OCI-LY1 (cell line): Measurements from ENCODE around the gene VEGFA.

ENCODE experiments used
- H2AFZ ChIP-seq: fragments of 200-600 bp; sonication (generic), shearing (Covaris generic); 2 replicates; pipeline ENCODE4 v1.6.0; 2014; ENCODE audit warnings: antibody characterized with exemption, mild to moderate bottlenecking, low read length
- H3F3A ChIP-seq: fragments of 200-600 bp; sonication (generic), shearing (Covaris generic); 2 replicates; pipeline ENCODE4 v1.6.0; 2014; ENCODE audit warnings: mild to moderate bottlenecking, antibody characterized with exemption, low read length, moderate library complexity; ENCODE audit not compliant: insufficient read depth
- H3K27ac ChIP-seq: fragments of 200-600 bp; sonication (generic); 2 replicates; pipeline ENCODE4 v1.5.1; 2014; ENCODE audit warnings: low read length, mixed run types, mild to moderate bottlenecking, low read depth; ENCODE audit not compliant: poor library complexity, severe bottlenecking
- H3K27me3 ChIP-seq: fragments of 200-600 bp; sonication (generic); 2 replicates; pipeline ENCODE4 v1.6.0; 2014; ENCODE audit warnings: antibody characterized with exemption, mild to moderate bottlenecking, low read length, moderate library complexity; ENCODE audit not compliant: insufficient read depth
- H3K36me3 ChIP-seq: fragments of 200-600 bp; sonication (generic); 2 replicates; pipeline ENCODE4 v1.6.1; 2014; ENCODE audit warnings: mild to moderate bottlenecking, antibody characterized with exemption, low read length, moderate library complexity, mixed read lengths; ENCODE audit not compliant: insufficient read depth
- H3K4me1 ChIP-seq: fragments of 200-600 bp; sonication (generic); 2 replicates; pipeline ENCODE4 v1.5.1; 2014; ENCODE audit warnings: mild to moderate bottlenecking, low read length, moderate library complexity; ENCODE audit not compliant: insufficient read depth, severe bottlenecking
- H3K4me2 ChIP-seq: fragments of 200-600 bp; sonication (generic), shearing (Covaris generic); 2 replicates; pipeline ENCODE4 v1.6.1; 2014; ENCODE audit warnings: low read length
- H3K4me3 ChIP-seq: fragments of 200-600 bp; sonication (generic); 2 replicates; pipeline ENCODE4 v1.5.1; 2014; ENCODE audit warnings: low read length, low read depth, mild to moderate bottlenecking, mixed read lengths; ENCODE audit not compliant: poor library complexity, severe bottlenecking
- H3K79me2 ChIP-seq: fragments of 200-600 bp; shearing (Covaris generic); 2 replicates; pipeline ENCODE4 v1.6.1; 2016; ENCODE audit warnings: mixed run types, low read length, mixed read lengths; ENCODE audit not compliant: insufficient read depth
- H3K9ac ChIP-seq: fragments of 200-600 bp; sonication (generic), shearing (Covaris generic); 2 replicates; pipeline ENCODE4 v1.6.1; 2014; ENCODE audit warnings: mild to moderate bottlenecking, low read length, mixed read lengths
- H3K9me2 ChIP-seq: fragments of 200-600 bp; sonication (generic), shearing (Covaris generic); 2 replicates; pipeline ENCODE4 v1.6.1; 2014; ENCODE audit warnings: low read depth, mild to moderate bottlenecking, low read length, mixed read lengths
- H3K9me3 ChIP-seq: fragments of 200-600 bp; shearing (Covaris generic); 2 replicates; pipeline ENCODE4 v1.6.1; 2014; ENCODE audit warnings: low read length, mixed read lengths
- H4K20me1 ChIP-seq: fragments of 200-600 bp; sonication (generic), shearing (Covaris generic); 2 replicates; pipeline ENCODE4 v1.6.0; 2016; ENCODE audit warnings: mild to moderate bottlenecking, low read length; ENCODE audit not compliant: insufficient read depth
- EZH2 ChIP-seq: fragments of 200-600 bp; sonication (generic), shearing (Covaris generic); IDR thresholded peaks from 2 replicates; pipeline ENCODE4 v1.8.0; 2017; ENCODE audit warnings: borderline replicate concordance, mixed run types, mild to moderate bottlenecking, antibody characterized with exemption, low read length, moderate library complexity, mixed read lengths
- TF ChIP-seq, protein P1 (sequence below): fragments of 200-600 bp; sonication (generic), shearing (Covaris generic); IDR thresholded peaks from 2 replicates; pipeline ENCODE4 v1.5.1; 2017; ENCODE audit warnings: mild to moderate bottlenecking, antibody characterized with exemption, low read length, moderate library complexity, mixed read lengths

VEGFA gene

DNA sequence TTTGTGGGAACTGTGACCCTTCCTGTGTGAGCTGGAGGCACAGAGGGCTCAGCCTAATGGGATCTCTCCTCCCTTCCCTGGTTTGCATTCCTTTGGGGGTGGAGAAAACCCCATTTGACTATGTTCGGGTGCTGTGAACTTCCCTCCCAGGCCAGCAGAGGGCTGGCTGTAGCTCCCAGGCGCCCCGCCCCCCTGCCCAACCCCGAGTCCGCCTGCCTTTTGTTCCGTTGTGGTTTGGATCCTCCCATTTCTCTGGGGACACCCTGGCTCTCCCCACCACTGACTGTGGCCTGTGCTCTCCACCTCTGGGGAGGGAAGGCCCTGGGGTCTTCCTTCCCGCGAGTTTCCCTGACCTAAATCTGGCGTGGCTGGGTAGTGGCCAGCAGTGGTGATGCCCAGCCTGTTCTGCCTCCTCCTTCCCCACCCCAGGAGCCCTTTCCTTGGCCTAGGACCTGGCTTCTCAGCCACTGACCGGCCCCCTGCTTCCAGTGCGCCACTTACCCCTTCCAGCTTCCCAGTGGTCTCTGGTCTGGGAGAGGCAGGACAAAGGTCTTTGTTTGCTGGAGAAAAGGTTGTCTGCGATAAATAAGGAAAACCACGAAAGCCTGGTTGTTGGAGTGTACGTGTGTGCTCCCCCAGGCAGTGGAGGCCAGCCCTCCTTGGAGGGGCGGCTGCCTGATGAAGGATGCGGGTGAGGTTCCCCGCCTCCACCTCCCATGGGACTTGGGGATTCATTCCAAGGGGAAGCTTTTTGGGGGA, 4.9 kb downstream of the VEGFA start:
- Histone ChIP-seq H3K4me1 (peaks cover 34% of the 10 kb centered on the region), H3K27ac (no peak overlapping the region)

DNA sequence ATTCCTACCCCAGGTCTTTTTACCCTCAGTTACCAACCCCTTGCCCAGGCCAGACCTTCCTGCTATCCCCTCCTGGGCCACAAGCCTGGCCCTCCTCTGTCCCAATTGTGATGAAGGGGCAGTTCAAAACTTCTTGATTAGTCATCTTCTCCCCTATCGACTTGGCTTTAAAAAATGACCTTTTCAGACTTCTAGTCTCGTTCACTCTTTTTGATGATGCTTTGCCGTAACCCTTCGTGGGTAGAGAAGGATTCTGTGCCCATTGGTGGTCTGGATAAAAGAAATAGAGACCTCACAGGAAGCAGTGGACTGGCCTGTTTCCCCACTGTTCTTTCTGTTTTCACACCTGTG, 5.5 kb downstream of the VEGFA start:
- Histone ChIP-seq H4K20me1 (no peaks in the 10 kb centered on the region), H3F3A (no peaks in the 10 kb centered on the region), H3K27me3 (no peaks in the 10 kb centered on the region), H3K27ac (no peak overlapping the region), H3K9me2 (no peaks in the 10 kb centered on the region), H3K4me2 (no peak overlapping the region), H3K4me1 (peaks cover 34% of the 10 kb centered on the region), H3K4me3 (no peak overlapping the region), H3K36me3 (peaks cover 40% of the 10 kb centered on the region), H3K79me2 (no peaks in the 10 kb centered on the region), H2AFZ (no peak overlapping the region), H3K9ac (no peak overlapping the region), H3K9me3 (no peaks in the 10 kb centered on the region)
- TF ChIP-seq EZH2: no peak
- TF ChIP-seq, protein P1, sequence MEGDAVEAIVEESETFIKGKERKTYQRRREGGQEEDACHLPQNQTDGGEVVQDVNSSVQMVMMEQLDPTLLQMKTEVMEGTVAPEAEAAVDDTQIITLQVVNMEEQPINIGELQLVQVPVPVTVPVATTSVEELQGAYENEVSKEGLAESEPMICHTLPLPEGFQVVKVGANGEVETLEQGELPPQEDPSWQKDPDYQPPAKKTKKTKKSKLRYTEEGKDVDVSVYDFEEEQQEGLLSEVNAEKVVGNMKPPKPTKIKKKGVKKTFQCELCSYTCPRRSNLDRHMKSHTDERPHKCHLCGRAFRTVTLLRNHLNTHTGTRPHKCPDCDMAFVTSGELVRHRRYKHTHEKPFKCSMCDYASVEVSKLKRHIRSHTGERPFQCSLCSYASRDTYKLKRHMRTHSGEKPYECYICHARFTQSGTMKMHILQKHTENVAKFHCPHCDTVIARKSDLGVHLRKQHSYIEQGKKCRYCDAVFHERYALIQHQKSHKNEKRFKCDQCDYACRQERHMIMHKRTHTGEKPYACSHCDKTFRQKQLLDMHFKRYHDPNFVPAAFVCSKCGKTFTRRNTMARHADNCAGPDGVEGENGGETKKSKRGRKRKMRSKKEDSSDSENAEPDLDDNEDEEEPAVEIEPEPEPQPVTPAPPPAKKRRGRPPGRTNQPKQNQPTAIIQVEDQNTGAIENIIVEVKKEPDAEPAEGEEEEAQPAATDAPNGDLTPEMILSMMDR: no peak

More for the DNA sequence above, 4.9 kb downstream of the VEGFA start:
- Histone ChIP-seq H3F3A (no peaks in the 10 kb centered on the region), H3K4me2 (peak overlapping the region; percentile 84; the same call in 1 of the 2 replicates), H3K9me2 (no peaks in the 10 kb centered on the region), H3K36me3 (peaks cover 35% of the 10 kb centered on the region), H3K79me2 (no peaks in the 10 kb centered on the region), H3K27me3 (no peaks in the 10 kb centered on the region), H3K4me3 (peak overlapping the region; percentile 2), H2AFZ (no peak overlapping the region), H3K9me3 (no peaks in the 10 kb centered on the region), H4K20me1 (no peaks in the 10 kb centered on the region), H3K9ac (no peak overlapping the region)
- TF ChIP-seq EZH2: no peak
- TF ChIP-seq, protein P1: peak; percentile 69

DNA sequence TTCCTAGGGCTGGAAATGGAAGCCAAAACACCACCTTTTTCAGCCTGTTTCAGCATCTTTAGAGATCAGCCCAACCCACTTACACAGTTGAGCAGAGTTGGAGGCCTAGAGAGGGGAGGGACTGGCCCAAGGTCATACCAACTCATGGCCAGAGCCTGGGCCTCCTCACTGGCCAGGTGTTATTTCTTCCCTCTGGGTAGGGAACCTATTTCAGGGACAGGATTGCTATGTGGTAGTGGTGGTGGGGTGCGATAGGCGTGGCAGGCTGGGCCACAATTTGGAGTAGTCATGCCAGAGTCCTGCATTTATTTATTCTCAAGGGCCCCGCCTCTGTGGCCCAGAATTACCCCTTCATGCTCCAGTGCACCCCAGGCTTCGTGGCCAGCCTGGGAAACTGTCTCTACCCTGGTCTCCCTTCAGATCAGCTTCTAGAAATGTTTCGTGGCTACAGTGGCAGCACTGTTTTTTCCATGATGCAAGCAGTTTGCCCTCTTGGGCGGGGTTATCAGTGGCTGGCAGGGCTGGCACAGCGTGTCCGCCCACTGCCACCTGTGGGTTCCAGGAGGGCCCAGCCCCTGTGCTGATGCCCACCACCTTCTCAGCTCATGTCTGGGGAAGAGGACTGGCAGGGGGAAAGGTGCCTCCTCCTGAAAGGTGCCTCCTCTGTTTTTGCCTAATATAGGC, 6.2 kb downstream of the VEGFA start:
- Histone ChIP-seq H3K4me2 (no peak overlapping the region), H3K4me1 (peaks cover 34% of the 10 kb centered on the region)

More for the DNA sequence above, 6.2 kb downstream of the VEGFA start:
- no peak overlapping the region for H3K4me3 ChIP-seq
- no peak overlapping the region for H2AFZ ChIP-seq
- H3K36me3 ChIP-seq: peaks cover 46% of the 10 kb centered on the region
- no peaks in the 10 kb centered on the region for H4K20me1 ChIP-seq
- H3K79me2 ChIP-seq: no peaks in the 10 kb centered on the region
- H3F3A ChIP-seq: no peaks in the 10 kb centered on the region
- no peak overlapping the region for H3K9ac ChIP-seq
- TF ChIP-seq, protein P1: no peak
- no peak for TF ChIP-seq EZH2
- H3K9me2 ChIP-seq: no peaks in the 10 kb centered on the region
- H3K27me3 ChIP-seq: no peaks in the 10 kb centered on the region
- no peak overlapping the region for H3K27ac ChIP-seq
- no peaks in the 10 kb centered on the region for H3K9me3 ChIP-seq
